Measurements from ENCODE around the gene CABYR. TPM values are rescaled to one million over a fixed set of nuclear protein-coding genes. Genes with fewer than 3 reads are reported as not detected.

CABYR gene
- total RNA-seq, 4 donors from 2014 or later, result 2.0 to 4.4 TPM; not detected in 2

- Histone ChIP-seq H3K4me3 (no peak overlapping the region), H3K27me3 (no peaks in the 10 kb centered on the region), H3K27ac (no peak overlapping the region), H3K4me1 (no peaks in the 10 kb centered on the region), H3K9me3 (no peaks in the 10 kb centered on the region), H3K36me3 (no peaks in the 10 kb centered on the region)
- intact Hi-C loops (cut with DNase I; ENCODE audit: low total_unique reads), result no loop called here
- TF ChIP-seq POLR2A (IDR thresholded peaks at IDR 0.05), result no peak
- no peak for TF ChIP-seq CTCF (IDR thresholded peaks at IDR 0.05)
- no peak for DNase-seq
These were observed 63.1 kb downstream of the CABYR start for GRCh38 chr18:24201699-24202687.

GRCh38 chr18:24204904-24205303 is 66.0 kb downstream of the CABYR start:
- Histone ChIP-seq H3K9me3 (no peaks in the 10 kb centered on the region), H3K4me3 (no peak overlapping the region), H3K36me3 (no peaks in the 10 kb centered on the region), H3K4me1 (no peaks in the 10 kb centered on the region), H3K27me3 (no peaks in the 10 kb centered on the region), H3K27ac (no peak overlapping the region)
- no peak for DNase-seq
- intact Hi-C loops (cut with DNase I; ENCODE audit: low total_unique reads), result no loop called here
- no peak for TF ChIP-seq POLR2A (IDR thresholded peaks at IDR 0.05)
- no peak for TF ChIP-seq CTCF (IDR thresholded peaks at IDR 0.05)

GRCh38 chr18:24208270-24209035 is 69.6 kb downstream of the CABYR start:
- H3K27ac ChIP-seq, result no peak overlapping the region
- H3K4me3 ChIP-seq, result no peak overlapping the region
- intact Hi-C loops (cut with DNase I; ENCODE audit: low total_unique reads), result no loop called here
- no peaks in the 10 kb centered on the region for H3K27me3 ChIP-seq
- no peaks in the 10 kb centered on the region for H3K9me3 ChIP-seq
- no peaks in the 10 kb centered on the region for H3K4me1 ChIP-seq
- no peaks in the 10 kb centered on the region for H3K36me3 ChIP-seq
- TF ChIP-seq POLR2A (IDR thresholded peaks at IDR 0.05) (no peak), CTCF (IDR thresholded peaks at IDR 0.05) (no peak)
- no peak for DNase-seq

GRCh38 chr18:24209558-24209957 is 70.7 kb downstream of the CABYR start:
- no peaks in the 10 kb centered on the region for H3K36me3 ChIP-seq
- no peaks in the 10 kb centered on the region for H3K4me1 ChIP-seq
- DNase-seq, result no peak
- no peak overlapping the region for H3K27ac ChIP-seq
- H3K9me3 ChIP-seq, result no peaks in the 10 kb centered on the region
- no peak for TF ChIP-seq CTCF (IDR thresholded peaks at IDR 0.05)
- no peak for TF ChIP-seq POLR2A (IDR thresholded peaks at IDR 0.05)
- no peak overlapping the region for H3K4me3 ChIP-seq
- no peaks in the 10 kb centered on the region for H3K27me3 ChIP-seq
- intact Hi-C loops (cut with DNase I; ENCODE audit: low total_unique reads), result no loop called here

Small RNA genes lying within 50 kb of the gene (small RNA-seq; reads per million reads assigned to genes)
- not detected for gene RF00017
- 0.24 reads per million for gene RNA5SP452
- gene RNU5A-6P, result not detected

Other genes with a start within 250 kb of the CABYR start
- gene TTC39C, start 124.3 kb upstream of the CABYR start, total RNA-seq, result 10 to 100 TPM; 25.6 to 50.6 (median 33.5) TPM

Data from uterus (tissue), 4 donors.